GM18861 (cell line): Measurements from ENCODE around the gene RPSA.
A peak's percentile ranks its signal among the peaks of the same experiment; 100 is the strongest.
"Not testable (repeated sequence)": the region's sequence is repeated elsewhere in the genome, so short reads cannot be mapped to it uniquely, and the experiment has no call there.

Source experiments
- ATAC-seq: cut with Tn5 transposase; IDR thresholded peaks from one replicate; pipeline ENCODE4 v1.9.1; 2021; ENCODE audit not compliant: unreplicated experiment

The RPSA gene

GRCh38 chr3:39406368-39407258 is at the start of gene RPSA:
TSS of gene RPSA (plus strand) at chr3:39406720. CDS start at chr3:39407654, 934 bp downstream.
- ATAC-seq: peak; percentile 89

DNA sequence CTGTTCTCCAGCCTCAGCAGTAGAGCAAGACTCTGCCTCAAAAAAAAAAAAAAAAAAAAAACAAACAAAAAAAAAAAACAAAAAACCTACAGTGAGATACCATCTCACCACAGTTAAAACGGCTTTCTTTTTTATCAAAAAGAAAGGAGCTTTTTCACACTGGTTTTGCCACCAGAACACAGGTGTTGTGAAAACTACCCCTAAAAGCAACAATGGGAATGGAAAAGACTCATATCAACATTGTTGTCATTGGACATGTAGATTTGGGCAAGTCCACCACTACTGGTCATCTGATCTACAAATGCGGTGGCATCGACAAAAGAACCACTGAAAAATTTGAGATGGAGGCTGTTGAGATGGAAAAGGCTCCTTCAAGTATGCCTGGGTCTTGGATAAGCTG is 48.2 kb upstream of the RPSA start:
- ATAC-seq: no peak

GRCh38 chr3:39361252-39361927 is 45.1 kb upstream of the RPSA start:
- no peak for ATAC-seq

DNA sequence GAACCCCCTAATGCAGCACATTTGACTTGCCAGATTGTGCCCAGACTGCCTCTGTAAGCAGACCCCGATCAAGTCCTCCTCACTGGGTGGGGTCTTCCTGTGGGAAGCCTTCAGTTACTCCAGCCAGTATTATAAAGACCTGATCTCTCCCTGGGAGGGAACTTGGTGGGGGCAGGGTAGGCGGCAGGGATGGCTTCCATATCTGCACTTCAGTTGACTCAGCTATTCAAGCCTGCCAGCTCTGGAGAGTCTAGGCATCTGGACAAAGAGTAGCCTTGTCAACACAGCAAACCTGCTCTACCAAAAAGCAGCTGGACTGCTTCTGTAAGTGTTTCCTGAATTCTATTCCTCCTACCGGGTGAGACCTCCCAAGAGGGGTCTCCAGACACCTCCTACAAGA is 44.3 kb upstream of the RPSA start:
- no peak for ATAC-seq

DNA sequence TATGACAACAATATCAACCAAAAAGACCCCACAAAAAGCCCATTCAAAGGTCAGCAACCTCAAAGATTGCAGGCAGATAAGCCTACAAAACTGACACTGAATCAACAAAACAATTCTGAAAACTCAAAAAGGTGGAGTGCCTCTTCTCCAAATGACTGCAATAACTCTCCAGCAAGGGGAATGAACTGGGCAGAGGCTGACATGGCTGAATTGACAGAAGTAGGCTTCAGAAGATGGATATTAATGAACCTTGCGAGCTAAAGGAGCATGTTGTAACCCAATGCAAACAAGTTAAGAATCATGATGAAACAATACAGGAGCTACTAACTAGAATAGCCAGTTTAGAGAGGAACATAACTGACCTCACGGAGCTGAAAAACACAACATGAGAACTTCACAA is 43.7 kb upstream of the RPSA start:
- ATAC-seq: no peak

- ATAC-seq: not testable (repeated sequence)
These were observed 36.1 kb upstream of the RPSA start for GRCh38 chr3:39370450-39370849.

- ATAC-seq: no peak
These were observed 33.7 kb upstream of the RPSA start for GRCh38 chr3:39372833-39373232.

- ATAC-seq: no peak
These were observed 29.4 kb upstream of the RPSA start for GRCh38 chr3:39376959-39377634.

DNA sequence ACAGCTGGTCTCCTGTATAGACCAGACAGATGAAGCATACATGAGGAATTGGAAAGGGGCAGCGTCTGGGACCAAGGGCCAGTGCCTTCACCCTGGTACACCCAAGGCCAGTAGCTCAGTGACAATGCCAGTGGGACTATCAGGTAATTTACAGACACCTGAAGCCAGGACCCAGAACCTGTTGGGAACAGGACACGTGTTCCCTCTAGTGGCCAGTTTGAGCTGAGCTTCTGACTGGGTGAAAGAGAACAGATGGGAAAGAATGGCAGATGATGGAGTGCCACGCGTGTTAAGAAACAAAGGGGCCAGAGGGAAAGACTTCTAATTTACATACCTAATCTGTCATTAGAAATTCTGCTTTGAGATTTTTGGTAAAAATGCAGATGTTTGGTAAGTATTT is 28.4 kb upstream of the RPSA start:
- ATAC-seq: peak; percentile 65

GRCh38 chr3:39378957-39379777 is 27.4 kb upstream of the RPSA start:
- no peak for ATAC-seq

DNA sequence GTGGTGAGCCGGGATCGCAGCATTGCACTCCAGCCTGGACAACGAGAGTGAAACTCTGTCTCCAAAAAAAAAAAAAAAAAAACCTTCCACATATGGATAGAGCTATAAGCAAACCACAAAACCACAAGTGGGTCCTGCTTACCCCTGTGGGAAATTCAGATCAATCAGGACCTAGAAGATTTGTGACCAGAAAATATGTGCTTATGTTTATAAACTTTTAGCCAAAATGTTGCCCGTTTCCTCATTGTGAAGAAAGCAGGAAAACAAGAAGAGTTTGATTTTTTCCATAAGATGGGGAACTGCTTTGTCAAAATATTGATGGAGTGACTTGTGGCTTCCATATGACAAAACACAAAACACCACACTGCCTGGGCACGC is 26.8 kb upstream of the RPSA start:
- ATAC-seq: no peak

DNA sequence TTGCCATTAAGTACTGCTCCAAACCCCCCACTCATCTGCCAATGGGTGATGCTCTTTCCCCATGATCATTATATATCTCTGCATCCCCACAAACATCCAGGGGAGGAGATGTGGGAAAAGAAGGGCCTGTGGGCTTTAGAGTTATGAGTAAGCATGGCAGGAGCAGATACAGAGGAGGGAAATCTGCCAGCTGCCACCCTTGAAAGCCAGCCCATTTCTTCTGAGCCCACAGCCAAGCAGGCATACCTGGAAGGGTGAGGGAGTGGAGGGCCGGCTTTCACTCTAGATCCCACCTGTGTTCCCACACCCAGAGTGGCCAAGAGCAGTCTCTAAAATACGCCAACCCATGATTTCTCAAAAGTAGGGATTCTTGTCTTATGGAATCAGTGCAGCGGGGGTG is 25.1 kb upstream of the RPSA start:
- no peak for ATAC-seq

GRCh38 chr3:39383045-39383880 is 23.3 kb upstream of the RPSA start, which contains the start of gene SLC25A38:
TSS of gene SLC25A38 (plus strand) at chr3:39383370. CDS start at chr3:39383725, 355 bp downstream.
- peak; percentile 65 for ATAC-seq

DNA sequence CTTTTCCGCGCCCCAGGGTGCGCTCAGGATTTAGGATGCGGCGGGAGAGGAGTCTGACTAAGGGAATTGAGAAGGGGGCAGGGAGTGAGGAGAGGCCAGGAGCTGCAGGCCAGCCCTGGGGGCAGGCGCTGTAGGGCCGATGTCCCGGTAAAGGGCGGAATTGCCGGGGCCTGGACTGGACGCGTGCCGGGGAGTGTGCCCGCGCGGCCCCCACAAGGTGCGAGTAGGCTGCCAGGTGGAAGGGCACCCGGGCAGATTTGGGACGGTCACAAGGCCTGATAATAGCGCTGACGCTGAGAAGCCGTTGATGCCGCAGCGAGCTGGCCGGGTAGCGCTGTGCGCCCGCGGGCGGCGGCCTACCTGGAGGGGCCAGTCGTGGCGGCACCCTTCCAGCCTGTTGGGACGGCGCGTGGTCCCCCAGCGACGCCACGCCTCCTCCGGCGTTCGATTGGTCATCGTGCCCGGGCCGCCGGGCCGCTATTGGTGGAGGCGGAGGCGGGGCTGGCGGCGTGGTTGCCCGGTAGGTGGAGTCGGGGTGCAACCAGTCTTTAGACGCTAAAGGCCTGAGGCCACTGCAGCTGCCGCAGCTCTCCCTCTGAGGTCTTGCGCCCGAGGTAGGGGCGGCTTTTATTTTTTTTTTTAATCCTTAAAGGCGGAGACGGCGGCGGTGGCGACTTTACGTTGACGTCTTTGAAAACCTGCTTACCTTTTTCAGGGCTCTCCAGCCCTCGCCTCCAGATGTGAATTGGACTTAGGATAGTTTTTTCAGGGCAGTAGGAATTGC is 22.4 kb upstream of the RPSA start:
- ATAC-seq: peak; percentile 52

GRCh38 chr3:39384665-39385000 is 21.9 kb upstream of the RPSA start:
- ATAC-seq: no peak

DNA sequence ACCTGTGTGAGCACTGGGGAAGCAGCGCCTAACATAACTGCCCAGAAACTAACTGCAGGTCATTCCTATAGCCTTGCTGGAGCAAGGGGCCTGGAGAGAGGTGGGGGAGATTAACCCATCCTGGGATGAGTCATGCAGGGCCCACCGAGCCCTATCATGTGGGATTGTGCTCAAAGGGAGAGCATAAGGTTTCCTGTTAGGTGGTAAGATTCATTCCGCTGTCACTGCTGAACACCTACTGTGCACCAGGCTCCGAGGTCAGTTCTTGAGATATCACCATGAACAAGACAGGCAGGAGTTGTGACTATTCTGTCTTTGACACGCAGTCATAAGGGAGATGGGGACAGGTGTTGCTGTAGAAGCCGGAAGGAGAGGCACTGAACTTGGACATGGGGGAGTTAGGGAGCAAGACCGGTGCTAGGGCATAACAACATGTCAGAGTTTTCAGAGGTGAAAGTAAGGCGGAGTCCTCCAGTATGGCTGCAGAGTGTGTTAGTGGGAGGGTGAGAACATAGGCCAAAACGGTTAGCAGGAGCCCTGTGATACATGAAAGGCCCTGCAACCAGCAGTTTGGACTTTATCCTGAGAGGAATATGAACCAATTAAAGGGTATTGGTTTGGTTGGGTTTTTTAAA is 20.9 kb upstream of the RPSA start:
- no peak for ATAC-seq

- no peak for ATAC-seq
These were observed 20.2 kb upstream of the RPSA start for GRCh38 chr3:39386318-39386717.

GRCh38 chr3:39387411-39387975 is 19.0 kb upstream of the RPSA start:
- ATAC-seq: no peak
